Measurements from ENCODE around the gene DMWD.

DMWD gene

DNA sequence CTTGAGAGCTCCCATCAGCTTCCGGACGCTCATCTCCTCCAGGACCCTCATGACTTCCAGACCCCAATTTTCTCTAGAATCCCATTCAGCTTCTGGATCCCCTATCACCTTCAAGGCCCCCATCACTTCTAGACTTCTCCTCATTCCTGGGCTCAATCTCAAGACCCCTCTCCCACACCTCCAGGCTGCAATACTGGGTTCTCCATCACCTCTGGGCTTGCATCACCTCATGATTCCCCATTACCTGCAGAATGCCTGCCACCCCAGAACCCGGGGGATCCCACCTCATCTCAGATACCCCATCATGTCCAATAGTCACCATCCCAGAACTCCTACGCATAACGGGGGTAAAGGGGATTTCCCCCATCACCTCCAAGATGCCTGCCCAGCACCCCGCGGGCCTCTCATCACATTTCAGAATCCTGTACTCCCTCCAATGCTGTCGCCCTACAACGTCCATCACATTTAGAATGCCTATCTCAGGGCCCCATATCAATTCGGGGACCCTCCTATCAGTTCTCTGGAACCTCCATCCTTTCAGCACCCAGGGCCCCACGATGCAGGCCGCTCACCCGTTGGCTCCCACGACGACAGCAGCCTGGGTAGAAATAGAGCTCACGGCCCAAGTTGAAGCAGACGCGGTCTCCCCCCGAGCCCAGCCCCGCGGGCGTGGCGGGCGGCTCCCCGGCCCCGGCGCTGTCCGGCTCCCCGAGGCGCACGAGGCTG lies 738 bp downstream of the DMWD start:
- H3K27ac ChIP-seq: peak overlapping the region in 19 of 21 experiments; percentile 3 to 89 (median 74)
- peak overlapping the region; percentile 48 to 82 (median 58) for H3K4me3 ChIP-seq

DNA sequence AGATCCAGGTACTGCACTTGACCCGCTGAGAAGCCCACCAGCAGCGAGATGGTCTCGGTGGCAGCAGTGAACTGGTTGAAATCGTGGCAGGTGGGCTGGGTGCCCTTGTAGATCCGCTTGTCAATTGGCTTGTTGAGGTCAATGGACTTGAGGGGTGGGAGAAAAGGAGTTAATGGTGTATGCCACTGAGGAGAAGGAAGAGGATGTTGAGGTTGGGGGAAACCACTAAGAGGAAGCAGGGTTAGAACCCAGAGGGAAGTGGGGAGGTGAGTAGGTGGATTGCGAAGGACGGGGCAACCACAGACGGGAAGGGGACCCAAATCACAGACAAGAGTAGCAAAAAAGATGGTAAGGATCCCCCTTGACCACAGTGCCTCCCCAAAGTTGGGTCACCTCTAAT lies 1.7 kb downstream of the DMWD start:
- Histone ChIP-seq H3K27ac (no peak overlapping the region), H3K4me3 (peak overlapping the region in 1 of 7 experiments; percentile 56)

DNA sequence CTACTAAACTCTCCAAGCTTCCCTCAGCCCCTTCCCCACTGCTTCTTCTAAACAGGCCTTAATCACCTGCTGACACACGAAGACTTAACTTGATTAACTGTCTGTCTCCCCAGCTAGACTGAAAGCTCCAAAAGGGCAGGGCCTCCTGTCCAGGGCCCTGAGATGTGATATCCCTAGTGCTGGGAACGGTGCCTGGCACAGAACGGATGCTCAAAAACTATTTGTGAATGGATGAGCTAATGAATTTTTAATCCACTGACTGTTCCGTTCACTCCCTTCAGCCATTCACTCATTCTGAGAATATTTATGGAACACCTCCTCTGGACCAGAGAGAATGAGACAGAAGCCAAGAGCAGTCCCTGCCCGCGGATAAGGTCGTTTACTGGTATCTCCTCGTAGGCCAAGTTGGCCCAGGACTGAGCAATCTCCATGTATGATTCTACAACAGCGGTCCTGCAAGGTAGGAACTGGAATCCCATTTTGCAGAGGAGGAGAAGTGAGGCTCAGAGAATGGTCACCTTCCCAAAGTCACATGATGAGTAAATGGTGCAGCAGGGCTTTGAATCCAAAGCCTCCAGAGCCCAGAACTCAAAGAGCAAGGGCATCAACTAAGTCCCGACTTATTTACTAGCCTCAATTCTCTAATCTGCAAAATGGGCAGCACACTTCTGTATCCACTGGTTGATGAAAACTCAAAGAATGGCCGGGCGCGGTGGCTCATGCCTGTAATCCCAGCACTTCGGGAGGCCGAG lies 3.4 kb downstream of the DMWD start:
- Histone ChIP-seq H3K4me3 (no peak overlapping the region), H3K27ac (no peak overlapping the region)

DNA sequence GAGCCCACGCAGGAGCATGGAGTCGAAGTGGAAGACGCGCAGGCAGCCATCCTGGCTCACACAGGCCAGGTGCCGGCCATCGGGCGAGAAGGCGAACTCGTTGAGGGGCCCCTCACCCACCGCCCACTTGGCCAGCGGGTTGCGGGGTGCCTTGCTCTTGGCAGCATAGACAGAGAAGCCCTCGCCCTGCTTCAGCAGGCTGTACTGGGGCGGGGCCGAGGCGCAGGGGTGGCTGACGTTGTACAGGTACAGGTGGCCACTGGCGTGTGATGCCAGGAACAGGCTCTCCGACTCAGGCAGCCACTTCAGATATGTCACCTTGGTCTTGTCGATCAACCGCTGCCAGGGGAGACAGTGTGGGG lies 6.1 kb downstream of the DMWD start:
- no peak overlapping the region for H3K4me3 ChIP-seq
- H3K27ac ChIP-seq: no peak overlapping the region

DNA sequence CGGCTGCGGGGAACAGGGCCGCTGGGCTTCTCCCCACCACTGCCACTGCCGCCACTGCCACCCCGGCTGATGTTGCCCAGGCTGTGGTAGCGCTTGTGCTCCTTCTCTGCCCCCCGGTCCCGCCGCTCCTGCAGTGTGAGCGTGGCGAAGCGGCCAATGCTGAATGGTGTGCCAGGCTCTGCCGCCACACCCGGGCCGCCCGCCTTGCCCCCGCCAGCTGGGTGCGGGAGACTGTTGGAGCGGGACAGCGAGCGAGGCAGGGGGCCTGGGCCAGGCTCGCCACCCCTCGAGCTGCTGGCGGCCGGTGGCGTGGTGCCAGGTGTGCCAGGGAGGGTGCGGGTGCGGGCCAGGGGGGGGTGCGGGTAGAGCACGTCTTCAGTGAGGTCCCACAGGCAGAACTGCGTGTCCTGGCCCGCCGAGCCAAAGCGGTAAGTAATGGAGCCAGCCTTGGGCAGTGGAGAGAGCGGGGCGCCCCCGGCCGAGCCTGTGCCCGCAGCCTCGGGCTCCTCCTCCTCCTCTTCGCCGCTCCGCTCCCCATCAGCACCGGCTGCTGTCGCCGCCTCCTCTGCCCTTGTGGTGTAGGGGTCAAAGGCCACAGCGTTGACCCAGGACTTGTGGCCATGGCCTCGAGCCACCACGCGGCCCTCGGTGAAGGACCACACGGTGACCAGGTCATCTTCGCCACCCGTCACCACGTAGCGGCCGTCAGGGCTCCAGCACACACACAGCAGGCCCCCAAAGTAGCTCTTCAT lies 6.7 kb downstream of the DMWD start:
- peak overlapping the region in 7 of 21 experiments; percentile 13 to 84 (median 61) for H3K27ac ChIP-seq
- H3K4me3 ChIP-seq: no peak overlapping the region

DNA sequence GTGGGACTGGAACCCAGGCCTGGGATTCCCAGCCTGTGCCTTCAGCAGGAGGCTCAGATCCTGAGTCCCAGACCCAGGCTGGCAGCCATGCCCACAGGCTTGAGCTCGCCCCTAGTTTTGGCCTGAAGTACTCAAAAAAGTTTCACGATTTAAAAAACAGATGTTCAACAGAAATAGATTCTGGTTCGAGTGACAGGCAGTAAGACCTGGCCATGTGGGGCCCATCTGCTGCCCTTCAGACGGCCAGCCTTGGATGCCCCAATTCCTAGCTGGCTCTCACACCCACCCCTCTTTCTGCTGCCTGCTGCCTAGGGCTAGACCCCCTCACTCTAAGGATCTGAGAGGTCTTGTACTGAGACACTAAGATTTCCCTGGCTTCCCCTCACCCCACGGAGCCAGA lies 7.5 kb downstream of the DMWD start:
- Histone ChIP-seq H3K27ac (peak overlapping the region in 13 of 21 experiments; percentile 13 to 84 (median 70)), H3K4me3 (no peak overlapping the region)

DNA sequence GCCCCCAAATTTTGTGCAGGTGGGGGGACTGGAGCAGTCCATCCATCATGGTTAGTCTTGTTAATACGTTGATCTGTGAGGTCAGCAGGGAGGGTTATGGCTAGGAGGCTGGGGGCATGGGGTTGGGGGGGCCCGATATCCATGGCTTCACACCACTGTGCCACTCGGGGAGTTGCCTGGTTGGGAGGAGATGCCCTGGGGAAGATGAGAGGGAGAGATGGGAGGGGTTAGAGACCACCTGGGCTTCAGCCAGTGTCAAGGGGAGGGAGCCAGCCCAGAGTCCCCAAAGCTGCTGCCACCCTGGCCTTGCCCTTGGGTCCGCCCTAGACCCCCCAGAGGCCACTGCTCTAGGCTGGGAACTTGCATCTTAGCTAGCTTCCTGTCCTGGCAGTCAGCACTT lies 8.5 kb downstream of the DMWD start:
- Histone ChIP-seq H3K4me3 (no peak overlapping the region), H3K27ac (peak overlapping the region in 20 of 21 experiments; percentile 5 to 84 (median 70))

DNA sequence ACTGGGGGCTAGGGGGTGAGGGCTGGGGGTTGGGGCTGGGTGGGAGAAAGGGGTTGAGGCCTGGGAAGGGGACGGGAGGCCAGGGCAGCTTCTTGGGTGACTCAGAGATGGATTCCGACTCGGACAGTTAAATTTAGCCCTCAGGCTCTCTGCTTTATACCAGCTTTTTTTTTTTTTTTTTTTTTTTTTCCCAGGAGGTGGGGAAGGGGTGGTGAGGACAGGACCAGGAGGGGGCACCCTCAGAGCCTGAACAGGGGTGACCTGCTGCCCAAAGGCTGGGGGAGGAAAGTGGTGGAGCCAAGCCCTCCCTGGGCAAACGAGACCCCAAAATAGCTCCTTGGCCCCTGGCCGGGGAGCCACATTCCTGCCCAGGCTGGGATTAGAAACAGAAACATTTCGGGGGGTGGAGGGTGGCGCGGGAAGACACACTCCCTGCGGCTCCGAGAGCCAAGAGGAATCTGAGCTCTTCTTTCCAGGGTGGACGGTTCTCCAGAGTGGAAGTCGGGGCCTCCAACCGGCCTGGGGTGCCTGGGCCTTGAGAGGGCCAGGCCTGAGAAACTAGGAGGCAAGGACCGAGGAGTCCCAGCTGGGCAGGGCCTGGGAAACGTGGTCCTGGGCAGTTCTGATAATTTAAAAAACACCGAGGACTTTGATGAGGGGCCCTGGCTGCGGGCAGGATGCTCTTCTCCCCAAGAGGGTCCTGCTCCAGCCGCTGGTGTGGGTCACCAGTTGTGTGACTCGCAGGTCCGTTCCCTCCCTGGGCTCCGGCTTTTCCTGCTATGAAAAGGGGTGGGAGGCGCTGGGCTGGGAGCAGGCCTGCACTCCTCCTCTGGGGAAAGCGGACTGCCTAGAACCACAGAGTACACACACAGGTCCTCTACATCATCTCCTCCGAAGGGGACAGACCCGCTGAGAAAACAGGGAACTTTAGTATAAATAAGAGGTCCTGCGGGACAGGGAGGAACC lies 9.5 kb downstream of the DMWD start:
- peak overlapping the region in 20 of 21 experiments; percentile 5 to 84 (median 70) for H3K27ac ChIP-seq
- peak overlapping the region in 3 of 7 experiments; percentile 31 to 39 (median 36) for H3K4me3 ChIP-seq

DNA sequence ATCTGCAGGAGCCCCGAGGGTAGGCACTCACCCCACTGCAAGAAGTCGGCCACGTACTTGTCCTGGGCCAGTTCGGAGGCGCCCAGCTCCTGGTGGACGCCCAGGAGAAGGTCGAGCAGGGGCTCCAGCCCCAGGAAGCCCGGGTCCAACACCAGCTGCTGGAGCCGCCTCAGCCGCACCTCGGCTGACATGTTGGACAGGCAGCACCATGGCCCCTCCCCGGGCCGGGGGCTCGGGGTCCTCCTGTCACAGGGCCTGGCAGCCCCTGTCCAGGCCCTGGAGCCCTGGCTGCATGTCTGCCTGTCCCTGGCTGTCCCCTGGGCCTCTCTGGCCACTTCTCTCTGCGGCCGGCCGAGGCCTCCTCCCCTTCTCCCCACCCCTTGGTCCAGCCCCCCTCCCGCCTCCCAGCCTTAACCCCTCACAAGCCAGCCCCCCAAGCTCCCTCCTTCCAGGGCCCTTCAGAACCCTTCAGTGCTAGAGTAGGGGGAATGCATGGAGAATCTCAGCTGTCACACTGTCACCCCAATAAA lies 10.4 kb downstream of the DMWD start, which contains the start of gene DMPK:
DMPK (minus strand) TSS at position 329 of the 530 bp plus-strand sequence; CDS start at position 191, 138 bp downstream.
- peak within 1 kb of the TSS; percentile 28 to 39 (median 34) for H3K4me3 ChIP-seq

DNA sequence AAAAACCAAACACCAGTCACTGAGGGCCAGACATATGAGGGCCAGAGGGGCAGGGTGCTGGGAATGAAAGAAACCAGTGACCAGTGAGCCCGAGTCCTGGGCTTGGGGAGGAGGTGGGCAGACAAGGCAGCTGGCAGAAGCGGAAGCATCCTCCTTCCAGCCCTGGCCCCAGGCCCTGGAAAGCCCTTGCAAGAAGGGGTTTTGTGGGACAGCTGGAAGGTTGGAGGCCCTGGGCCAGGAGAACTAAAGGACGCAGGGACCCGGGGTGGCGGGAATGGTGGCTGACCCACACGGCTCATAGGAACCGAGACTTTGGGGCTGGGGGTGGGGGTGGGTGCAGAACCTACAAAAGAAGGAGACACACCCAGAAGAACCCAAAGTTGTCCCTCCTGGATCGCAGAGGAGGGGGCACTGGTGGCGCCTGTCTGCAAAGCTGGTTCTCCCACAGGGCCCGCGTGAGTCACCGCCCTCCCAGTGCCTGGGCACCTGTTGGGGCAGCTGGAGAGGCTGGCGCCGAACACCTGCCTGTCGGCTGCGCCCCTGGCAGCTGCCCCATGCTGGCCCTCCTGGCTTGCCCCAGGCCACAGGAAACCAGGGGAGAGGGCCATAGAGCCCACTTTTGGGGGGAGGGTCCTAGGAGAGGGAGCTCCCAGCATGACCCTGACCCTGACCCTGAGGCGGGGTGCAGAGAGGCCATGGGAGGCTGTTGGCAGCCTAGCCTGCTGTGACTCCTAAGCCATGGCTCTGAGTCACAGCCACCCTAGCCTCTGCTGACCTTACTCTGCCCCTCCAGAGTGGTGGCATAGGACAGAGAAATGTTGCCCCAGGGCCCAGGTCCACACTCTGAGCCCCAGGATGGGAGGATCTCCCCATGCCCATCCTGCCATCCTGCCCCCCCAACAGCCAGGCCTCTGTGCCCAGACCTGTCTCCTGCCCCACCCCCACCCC lies 11.2 kb downstream of the DMWD start:
- Histone ChIP-seq H3K27ac (peak overlapping the region in 18 of 21 experiments; percentile 5 to 84 (median 72)), H3K4me3 (peak overlapping the region; percentile 28 to 39 (median 34))

More for the DNA sequence above, 10.4 kb downstream of the DMWD start, which contains the start of gene DMPK:
- peak within 1 kb of the TSS in 20 of 21 experiments; percentile 5 to 84 (median 70) for H3K27ac ChIP-seq

DNA sequence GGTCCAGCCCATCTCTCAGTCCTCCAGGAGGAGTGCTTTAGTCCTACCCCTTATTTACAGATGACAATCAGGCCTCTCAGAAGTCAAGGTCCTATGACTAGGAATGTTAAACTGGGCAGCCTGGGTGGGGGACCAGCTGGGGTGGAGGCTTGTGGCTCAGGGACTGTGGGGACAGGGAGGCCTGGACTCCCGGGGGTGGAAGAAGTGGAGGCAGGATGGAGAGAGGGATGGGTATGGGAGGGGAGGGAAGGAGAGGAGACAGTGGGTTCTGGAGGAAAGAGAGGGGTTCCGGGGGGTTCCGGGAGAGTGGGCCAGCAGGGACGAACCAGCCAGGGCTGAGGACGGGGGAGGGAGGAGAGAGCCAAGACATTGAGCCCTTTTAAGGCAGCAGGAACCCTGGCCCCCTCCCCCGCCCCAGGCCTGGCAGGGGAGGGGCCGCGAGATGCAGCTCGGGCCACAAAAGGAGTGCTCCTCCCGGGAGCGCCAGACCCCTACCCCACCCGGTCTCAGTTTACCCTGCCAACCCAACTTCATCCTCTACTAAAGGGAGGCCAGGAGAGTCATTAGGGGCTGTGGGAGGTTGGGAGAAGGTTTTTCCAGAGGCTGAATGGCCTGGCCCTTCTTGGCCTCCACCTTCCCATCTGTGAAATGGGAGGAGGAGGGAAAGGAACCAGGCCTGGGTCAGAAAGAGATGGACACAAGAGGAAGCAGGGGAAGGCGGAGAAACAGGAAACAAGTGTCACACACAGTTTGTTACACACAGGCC lies 12.0 kb downstream of the DMWD start:
- H3K27ac ChIP-seq: peak overlapping the region in 4 of 21 experiments; percentile 5 to 78 (median 56)

DNA sequence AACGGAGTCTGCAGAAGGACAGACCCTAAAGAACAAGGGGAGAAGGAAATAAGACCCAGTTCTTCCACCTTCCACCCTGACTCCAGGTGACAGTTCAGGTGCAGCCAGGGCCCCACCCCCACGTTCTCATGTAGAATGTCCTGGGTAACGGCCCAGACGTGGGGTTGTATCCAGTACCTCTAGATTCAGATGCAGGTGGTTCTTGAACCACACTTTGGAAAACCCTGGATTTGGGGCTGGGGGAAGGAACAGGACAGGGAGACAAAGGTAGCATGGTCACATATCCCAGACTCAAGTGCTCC lies 12.5 kb downstream of the DMWD start:
- peak overlapping the region in 2 of 21 experiments; percentile 5 to 67 for H3K27ac ChIP-seq

More for the DNA sequence above, 12.0 kb downstream of the DMWD start:
- peak overlapping the region in 1 of 7 experiments; percentile 31 for H3K4me3 ChIP-seq

DNA sequence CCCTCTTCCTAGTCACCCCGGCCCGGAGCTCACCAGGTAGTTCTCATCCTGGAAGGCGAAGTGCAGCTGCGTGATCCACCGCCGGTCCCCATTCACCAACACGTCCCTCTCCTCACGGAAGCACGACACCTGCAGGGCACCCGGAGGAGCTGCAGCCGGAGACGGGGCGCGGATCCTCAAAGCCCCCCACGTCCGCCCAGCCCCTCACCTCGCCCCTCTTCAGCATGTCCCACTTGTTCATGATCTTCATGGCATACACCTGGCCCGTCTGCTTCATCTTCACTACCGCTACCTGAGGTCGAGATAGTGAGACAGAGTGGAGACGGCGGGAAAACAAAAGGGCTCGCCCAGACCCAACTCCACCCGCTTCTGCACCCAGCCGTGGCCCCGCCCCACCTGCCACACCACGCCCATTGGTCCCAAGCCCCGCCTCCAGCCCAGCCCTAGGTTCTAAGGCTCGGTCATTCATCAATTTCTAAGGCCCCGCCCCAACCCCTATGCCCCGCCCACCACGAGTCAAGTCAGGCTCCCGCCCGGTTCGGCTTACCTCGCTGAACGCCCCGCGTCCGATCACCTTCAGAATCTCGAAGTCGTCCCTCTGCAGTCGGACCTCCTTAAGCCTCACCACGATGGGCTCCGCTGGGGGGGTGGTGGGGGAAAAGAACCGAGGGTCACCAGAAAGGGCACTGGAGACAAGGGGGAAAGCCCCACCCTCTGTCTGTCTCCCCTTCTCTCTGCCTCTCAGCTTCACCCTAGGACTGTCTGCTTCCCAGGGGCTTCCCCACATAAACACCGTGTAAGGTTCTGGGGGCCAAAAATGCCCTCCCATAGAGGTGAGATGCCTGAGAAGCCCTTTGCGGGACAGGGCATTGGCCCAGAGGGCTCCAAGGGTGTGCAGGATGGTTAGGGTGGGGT lies 13.2 kb downstream of the DMWD start:
- Histone ChIP-seq H3K27ac (peak overlapping the region in 2 of 21 experiments; percentile 5 to 67), H3K4me3 (peak overlapping the region in 2 of 7 experiments; percentile 3 to 30)

More for the DNA sequence above, 12.5 kb downstream of the DMWD start:
- no peak overlapping the region for H3K4me3 ChIP-seq

DNA sequence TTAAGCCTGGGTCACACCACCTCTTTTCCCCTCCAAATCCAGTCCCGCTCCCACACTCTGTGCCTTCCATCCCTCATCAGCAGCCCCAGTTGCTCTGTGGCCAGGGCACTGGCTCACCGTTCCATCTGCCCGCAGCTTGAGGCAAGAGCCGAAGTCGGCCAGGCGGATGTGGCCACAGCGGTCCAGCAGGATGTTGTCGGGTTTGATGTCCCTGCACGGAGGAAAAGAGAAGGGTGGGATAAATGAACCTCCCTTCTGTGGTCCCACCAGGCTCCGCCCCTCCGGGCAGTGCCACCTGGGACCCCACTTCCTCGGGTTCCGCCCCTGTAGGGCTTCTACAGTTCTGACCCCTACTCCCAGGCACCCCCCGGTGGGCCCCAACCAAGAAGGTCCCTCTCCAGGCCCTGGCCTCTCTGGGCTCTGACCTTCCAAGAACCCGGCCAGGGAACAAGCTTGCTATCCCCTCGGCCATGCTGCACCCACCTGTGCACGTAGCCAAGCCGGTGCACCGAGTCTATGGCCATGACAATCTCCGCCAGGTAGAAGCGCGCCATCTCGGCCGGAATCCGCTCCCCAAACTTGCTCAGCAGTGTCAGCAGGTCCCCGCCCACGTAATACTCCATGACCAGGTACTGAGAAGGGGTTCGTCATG lies 14.5 kb downstream of the DMWD start:
- no peak overlapping the region for H3K4me3 ChIP-seq
- no peak overlapping the region for H3K27ac ChIP-seq

DNA sequence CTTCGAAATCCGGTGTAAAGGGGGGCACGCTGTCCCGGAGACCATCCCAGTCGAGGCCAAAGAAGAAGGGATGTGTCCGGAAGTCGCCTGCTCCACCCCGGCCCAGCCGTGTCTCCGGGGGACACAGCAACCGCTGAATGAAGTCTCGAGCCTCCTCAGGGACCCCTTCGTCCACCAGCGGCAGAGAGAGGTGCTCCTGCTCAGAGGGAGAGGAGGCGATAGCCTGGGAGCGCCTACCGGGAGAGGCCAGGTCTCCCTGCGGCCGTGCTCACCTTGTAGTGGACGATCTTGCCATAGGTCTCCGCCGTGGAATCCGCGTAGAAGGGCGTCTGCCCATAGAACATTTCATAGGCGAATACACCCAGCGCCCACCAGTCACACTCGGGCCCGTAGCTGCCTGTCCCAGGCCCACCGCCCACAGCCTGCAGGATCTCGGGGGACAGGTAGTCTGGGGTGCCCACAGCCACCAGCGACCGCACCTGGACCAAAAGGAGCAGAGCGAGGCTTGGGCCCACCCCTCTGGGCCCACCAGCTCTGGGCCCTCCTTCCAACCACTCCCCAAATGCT lies 15.2 kb downstream of the DMWD start:
- Histone ChIP-seq H3K4me3 (no peak overlapping the region), H3K27ac (no peak overlapping the region)
